Peyer's patch (tissue), 4 donors: Measurements from ENCODE around the gene TMEM170A. TPM values are rescaled to one million over a fixed set of nuclear protein-coding genes. Genes with fewer than 3 reads are reported as not detected.

Experiments
- DNase-seq, 3 donors: peaks; one replicate each; pipeline ENCODE4 v3.0.0-alpha.2; 2017 to 2019
- H3K27ac ChIP-seq, 4 donors: fragments of 200-600 bp; sonication (generic); one replicate each; pipeline ENCODE4 v1.5.1; 2016 to 2019
- H3K27me3 ChIP-seq, 2 donors: fragments of 200-600 bp; sonication (generic); one replicate each; pipeline ENCODE4 v1.5.1; 2019
- H3K36me3 ChIP-seq, 3 donors: fragments of 200-600 bp; sonication (generic); one replicate each; pipeline ENCODE4 v1.5.1; 2016 to 2019
- H3K4me1 ChIP-seq, 4 donors: fragments of 200-600 bp; sonication (generic); one replicate each; pipeline ENCODE4 v1.5.1; 2016 to 2019
- H3K4me3 ChIP-seq, 4 donors: fragments of 200-600 bp; sonication (generic); 1 replicate in 3 of 4; 2 replicates in 1 of 4; pipeline ENCODE4 v1.5.1; 2016 to 2019; ENCODE audit warnings: mild to moderate bottlenecking in 1 of 4
- H3K9me3 ChIP-seq, 4 donors: fragments of 200-600 bp; sonication (generic); one replicate each; pipeline ENCODE4 v1.5.1; 2016 to 2019; ENCODE audit warnings: mild to moderate bottlenecking in 1 of 4
- POLR2A ChIP-seq, 2 donors: fragments of 450-650 bp; IDR thresholded peaks; one replicate each; pipeline ENCODE4 v1.5.1; 2017; ENCODE audit warnings: antibody characterized with exemption in 2 of 2, mild to moderate bottlenecking in 2 of 2, moderate library complexity in 2 of 2
- total RNA-seq, 4 donors: library from RNA; depleted of rRNA; stranded (reverse); fragments of >200 nt; gene quantifications; one replicate each; pipeline ENCODE4 v1.1.0, GENCODE V29; 2016
- TF ChIP-seq, protein P1 (sequence below), 6 experiments: fragments of 450-650 bp in 4 of 6; fragments of 200-600 bp in 2 of 6; sonication (generic) in 1 of 6; IDR thresholded peaks; one replicate each; pipeline ENCODE4 v1.5.1; 2017 to 2019; ENCODE audit warnings: antibody characterized with exemption in 6 of 6, mild to moderate bottlenecking in 3 of 6, moderate library complexity in 1 of 6

TMEM170A gene
- total RNA-seq, 4 donors from 2014 or later: 37.1 to 95.1 (median 62.8) TPM

DNA sequence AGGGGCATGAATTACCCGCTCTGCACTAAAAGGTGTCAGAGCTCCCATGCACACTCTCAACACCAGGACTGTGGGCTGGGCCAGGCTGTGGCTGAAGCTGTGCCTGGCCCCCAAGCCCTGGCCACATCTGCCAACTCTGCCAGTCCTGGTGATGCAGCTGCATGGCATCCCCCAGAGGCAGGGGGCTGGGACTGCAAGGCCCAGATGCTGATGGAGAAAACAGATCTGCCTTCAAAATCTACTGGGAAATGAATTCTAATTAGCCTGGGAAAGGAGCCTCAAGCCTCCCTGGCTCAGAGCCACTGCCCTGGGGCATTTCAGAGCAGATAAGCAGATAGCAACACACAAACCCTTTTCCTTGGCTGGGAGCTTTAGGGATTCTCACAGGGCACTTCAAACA, 27.4 kb upstream of the TMEM170A start:
- H3K4me1 ChIP-seq: peaks cover 0 to 23% (median 6%) of the 10 kb centered on the region in 4 donors
- no peak overlapping the region for H3K27ac ChIP-seq
- TF ChIP-seq POLR2A (IDR thresholded peaks at IDR 0.05): no peak
- TF ChIP-seq, protein P1, sequence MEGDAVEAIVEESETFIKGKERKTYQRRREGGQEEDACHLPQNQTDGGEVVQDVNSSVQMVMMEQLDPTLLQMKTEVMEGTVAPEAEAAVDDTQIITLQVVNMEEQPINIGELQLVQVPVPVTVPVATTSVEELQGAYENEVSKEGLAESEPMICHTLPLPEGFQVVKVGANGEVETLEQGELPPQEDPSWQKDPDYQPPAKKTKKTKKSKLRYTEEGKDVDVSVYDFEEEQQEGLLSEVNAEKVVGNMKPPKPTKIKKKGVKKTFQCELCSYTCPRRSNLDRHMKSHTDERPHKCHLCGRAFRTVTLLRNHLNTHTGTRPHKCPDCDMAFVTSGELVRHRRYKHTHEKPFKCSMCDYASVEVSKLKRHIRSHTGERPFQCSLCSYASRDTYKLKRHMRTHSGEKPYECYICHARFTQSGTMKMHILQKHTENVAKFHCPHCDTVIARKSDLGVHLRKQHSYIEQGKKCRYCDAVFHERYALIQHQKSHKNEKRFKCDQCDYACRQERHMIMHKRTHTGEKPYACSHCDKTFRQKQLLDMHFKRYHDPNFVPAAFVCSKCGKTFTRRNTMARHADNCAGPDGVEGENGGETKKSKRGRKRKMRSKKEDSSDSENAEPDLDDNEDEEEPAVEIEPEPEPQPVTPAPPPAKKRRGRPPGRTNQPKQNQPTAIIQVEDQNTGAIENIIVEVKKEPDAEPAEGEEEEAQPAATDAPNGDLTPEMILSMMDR (IDR thresholded peaks at IDR 0.05): no peak
- H3K36me3 ChIP-seq: no peaks in the 10 kb centered on the region
- H3K9me3 ChIP-seq: no peaks in the 10 kb centered on the region
- H3K27me3 ChIP-seq: no peaks in the 10 kb centered on the region
- H3K4me3 ChIP-seq: no peak overlapping the region
- no peak for DNase-seq

DNA sequence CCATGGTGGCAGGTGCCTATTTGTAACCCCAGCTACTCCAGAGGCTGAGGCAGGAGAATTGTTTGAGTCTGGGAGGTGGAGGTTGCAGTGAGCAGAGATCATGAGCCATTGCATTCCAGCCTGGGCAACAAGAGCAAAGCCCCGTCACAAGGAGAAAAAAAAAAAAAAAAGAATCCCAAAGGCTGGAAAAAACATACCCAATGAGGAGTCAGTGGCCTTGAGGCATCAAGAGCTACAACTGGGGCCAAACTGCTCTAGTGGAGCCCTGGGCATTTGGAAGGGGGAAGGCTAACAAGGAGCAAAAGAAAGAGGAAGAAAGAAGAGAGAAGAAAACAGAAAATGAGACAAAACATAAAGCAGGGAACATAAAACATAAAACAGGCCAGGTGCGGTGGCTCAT, 23.8 kb upstream of the TMEM170A start:
- H3K27ac ChIP-seq: no peak overlapping the region
- no peak for TF ChIP-seq POLR2A (IDR thresholded peaks at IDR 0.05)
- TF ChIP-seq, protein P1 (IDR thresholded peaks at IDR 0.05): no peak
- H3K27me3 ChIP-seq: no peaks in the 10 kb centered on the region
- no peaks in the 10 kb centered on the region for H3K9me3 ChIP-seq
- no peak overlapping the region for H3K4me3 ChIP-seq
- peaks cover 0 to 16% (median 0%) of the 10 kb centered on the region in 4 donors for H3K4me1 ChIP-seq
- DNase-seq: no peak
- H3K36me3 ChIP-seq: no peaks in the 10 kb centered on the region

DNA sequence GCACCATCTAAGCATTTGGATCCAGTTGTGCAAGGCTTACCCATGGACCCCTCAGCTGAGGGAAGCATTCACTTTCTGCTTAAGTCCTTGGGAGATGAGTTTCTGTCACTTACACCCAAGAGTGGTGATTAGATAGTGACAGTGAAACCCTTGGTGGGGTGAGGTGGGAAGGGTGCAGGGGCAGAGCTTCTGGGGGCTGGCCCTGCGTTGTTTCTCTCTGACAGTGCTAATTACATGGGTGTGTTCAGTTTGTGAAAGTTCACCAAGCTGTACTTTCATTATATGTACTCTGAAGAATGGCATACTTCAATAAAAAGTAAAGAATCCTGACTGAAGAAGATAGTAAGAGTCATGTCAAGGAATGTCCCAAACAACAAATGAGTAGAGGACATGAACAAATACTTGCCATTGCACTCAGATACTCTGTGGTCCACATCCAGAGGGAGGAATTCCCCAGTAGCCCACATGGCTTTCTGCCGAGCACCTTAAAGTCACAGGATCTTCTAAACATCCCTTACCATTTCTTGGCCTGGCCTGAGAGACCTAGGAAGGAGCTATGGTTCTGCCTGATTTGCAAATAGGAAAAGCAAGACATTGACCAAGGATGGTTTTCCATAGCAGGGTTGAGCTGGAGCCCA, 22.3 kb upstream of the TMEM170A start:
- no peaks in the 10 kb centered on the region for H3K27me3 ChIP-seq
- TF ChIP-seq POLR2A (IDR thresholded peaks at IDR 0.05): no peak
- TF ChIP-seq, protein P1 (IDR thresholded peaks at IDR 0.05): no peak
- H3K9me3 ChIP-seq: no peaks in the 10 kb centered on the region
- no peak for DNase-seq
- H3K4me1 ChIP-seq: peaks cover 0 to 13% (median 0%) of the 10 kb centered on the region in 4 donors
- no peak overlapping the region for H3K4me3 ChIP-seq
- H3K27ac ChIP-seq: peak overlapping the region in 3 of 4 donors; percentile 2 to 82 (median 71)
- no peaks in the 10 kb centered on the region for H3K36me3 ChIP-seq

DNA sequence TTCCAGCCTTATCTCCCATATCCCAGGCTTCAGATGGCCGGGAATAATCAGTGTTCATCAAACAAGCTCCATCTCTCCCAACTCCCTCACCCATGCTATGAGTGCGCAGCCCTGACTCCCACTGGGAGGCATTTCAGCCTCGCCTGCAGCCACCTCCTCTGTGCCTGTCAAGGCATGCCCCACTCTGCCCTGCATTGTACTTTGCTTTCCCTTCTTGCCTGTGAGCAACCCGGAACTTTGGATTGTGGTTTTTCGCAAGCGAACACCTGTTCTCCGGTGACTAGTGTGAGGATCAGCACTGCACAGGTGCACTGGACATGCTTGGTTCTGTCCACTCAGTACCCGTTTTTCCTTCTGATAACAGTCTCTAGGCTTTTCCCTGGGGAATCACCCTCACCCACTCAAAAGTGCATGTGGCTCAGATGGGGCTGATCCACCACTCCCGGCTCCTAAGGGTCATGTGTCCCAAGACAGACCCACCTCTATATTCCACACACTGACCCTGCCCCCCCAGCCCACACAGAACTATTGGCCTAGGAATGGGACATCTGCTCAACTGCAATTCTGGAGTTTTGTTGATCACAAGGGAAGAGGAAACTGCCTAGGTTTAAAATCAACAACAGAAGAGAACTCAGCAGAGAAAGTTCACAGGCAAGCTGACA, 21.7 kb upstream of the TMEM170A start:
- Histone ChIP-seq H3K27me3 (no peaks in the 10 kb centered on the region), H3K4me1 (peaks cover 0 to 12% (median 0%) of the 10 kb centered on the region in 4 donors), H3K4me3 (no peak overlapping the region), H3K9me3 (no peaks in the 10 kb centered on the region), H3K27ac (peak overlapping the region in 3 of 4 donors; percentile 2 to 82 (median 71)), H3K36me3 (no peaks in the 10 kb centered on the region)
- no peak for TF ChIP-seq POLR2A (IDR thresholded peaks at IDR 0.05)
- TF ChIP-seq, protein P1 (IDR thresholded peaks at IDR 0.05): no peak
- DNase-seq: peak in 2 of 3 donors; percentile 70 to 73

DNA sequence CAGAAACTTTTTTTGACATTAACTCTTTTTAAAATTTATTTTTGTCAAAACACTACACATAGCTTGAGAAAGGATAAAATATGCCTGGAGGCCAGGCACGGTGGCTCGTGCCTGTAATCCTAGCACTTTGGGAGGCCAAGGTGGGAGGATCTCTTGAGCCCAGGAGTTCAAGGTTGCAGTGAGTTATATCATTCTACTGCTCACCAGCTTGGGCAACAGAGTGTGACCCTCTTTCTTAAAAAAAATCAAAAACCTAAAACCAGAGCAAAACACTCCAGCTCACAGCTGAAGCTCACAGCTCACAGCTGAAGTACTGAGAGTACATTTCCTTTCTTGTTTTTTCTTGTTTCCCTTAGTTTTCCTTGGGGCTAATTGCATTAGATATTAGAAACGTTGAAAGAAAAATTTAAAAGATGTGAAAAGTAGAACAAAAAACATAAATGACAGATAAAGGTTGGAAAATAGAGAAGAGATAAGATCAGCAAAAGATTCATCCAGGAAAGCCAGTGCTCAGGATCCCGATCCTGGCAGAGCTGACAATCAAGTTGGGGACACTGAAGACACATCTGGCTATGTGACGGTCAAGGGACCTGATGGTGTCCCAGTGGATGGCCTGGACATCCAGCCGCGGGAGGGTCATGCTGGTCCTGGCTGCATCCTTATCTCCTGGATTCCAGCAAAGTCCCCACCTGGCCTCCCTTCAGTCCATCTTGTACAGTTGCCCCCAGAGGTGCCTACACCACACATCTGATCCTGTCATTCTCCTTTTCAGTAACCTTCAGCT, 20.9 kb upstream of the TMEM170A start:
- Histone ChIP-seq H3K36me3 (no peaks in the 10 kb centered on the region), H3K27ac (peak overlapping the region in 2 of 4 donors; percentile 71 to 82)
- DNase-seq: no peak

More for the DNA sequence above, 20.9 kb upstream of the TMEM170A start:
- H3K27me3 ChIP-seq: no peaks in the 10 kb centered on the region
- peaks cover 0 to 12% (median 0%) of the 10 kb centered on the region in 4 donors for H3K4me1 ChIP-seq
- TF ChIP-seq POLR2A (IDR thresholded peaks at IDR 0.05): no peak
- TF ChIP-seq, protein P1 (IDR thresholded peaks at IDR 0.05): no peak
- H3K4me3 ChIP-seq: no peak overlapping the region
- no peaks in the 10 kb centered on the region for H3K9me3 ChIP-seq
